Right lobe of liver (tissue), 4 donors: ENCODE results near the gene COL18A1.

ENCODE experiments used
- CTCF ChIP-seq, 4 donors: fragments of 200-600 bp in 3 of 4; fragments of 450-650 bp in 1 of 4; IDR thresholded peaks; one replicate each; pipeline versions ENCODE4 v1.5.1 to v1.8.0; 2016 to 2022; ENCODE audit warnings: antibody characterized with exemption in 4 of 4, mild to moderate bottlenecking in 2 of 4
- POLR2A ChIP-seq: fragments of 450-650 bp; IDR thresholded peaks from one replicate; pipeline ENCODE4 v1.6.1; 2017; ENCODE audit warnings: antibody characterized with exemption, mild to moderate bottlenecking
- donor health status: DM: no; HTN: no; CAD: no.
- donor health status: DM: no; HTN: no; CAD: no.
- donor health status: DM: no; HTN: yes; CAD: no.

GRCh38 chr21:45374826-45375455, 30.0 kb upstream of the COL18A1 start:
- TF ChIP-seq CTCF (IDR thresholded peaks at IDR 0.05) (no peak), POLR2A (no peak)
